Stimulated activated CD8-positive, alpha-beta memory T cell treated with anti-CD3 and anti-CD28 coated beads, Interleukin-15, amount 100 ng/mL, for 24 hours (primary cell): ENCODE data around the gene CRIM1.

Source experiments
- DNase-seq: peaks from one replicate; pipeline ENCODE4 v3.0.0-alpha.2; 2020; ENCODE audit warnings: low read depth

The CRIM1 gene

DNA sequence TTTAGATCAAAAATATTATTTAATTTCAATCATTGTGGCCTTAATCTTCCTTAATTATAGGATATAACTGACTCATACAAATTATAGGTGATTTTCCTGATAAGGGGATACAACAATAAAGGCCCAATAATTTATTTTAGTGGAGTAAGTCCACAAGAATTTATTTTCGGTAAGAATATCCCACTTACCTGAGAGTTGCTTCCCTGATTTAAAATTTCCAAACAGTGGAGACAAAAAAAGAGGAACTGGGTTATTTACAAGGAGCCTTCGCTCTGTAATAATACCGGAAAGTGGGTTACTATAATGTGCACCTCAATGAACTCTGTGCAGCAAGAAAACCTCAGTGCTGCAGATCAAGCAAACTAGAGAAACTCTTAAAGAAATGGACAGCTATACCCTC is 200.2 kb downstream of the CRIM1 start:
- DNase-seq, result no peak

DNA sequence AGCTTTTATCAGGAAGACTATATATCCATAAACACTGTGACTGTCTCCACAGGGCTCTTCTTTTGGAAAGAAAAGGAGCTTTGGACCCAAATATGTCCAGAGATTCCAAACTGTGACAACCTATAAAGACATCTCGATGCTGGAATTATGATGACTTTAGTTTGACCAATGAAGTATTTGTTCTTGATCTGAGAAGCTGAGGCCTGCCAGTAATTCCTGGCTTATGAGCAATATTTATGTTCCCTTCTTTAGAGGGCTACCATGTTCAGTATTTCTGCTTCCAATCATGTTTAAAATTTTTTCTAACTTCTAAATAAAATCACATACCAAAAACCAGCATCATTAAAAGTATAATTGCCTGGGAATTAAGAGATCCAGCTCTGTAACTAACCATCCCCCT is 201.3 kb downstream of the CRIM1 start:
- DNase-seq, result no peak

DNA sequence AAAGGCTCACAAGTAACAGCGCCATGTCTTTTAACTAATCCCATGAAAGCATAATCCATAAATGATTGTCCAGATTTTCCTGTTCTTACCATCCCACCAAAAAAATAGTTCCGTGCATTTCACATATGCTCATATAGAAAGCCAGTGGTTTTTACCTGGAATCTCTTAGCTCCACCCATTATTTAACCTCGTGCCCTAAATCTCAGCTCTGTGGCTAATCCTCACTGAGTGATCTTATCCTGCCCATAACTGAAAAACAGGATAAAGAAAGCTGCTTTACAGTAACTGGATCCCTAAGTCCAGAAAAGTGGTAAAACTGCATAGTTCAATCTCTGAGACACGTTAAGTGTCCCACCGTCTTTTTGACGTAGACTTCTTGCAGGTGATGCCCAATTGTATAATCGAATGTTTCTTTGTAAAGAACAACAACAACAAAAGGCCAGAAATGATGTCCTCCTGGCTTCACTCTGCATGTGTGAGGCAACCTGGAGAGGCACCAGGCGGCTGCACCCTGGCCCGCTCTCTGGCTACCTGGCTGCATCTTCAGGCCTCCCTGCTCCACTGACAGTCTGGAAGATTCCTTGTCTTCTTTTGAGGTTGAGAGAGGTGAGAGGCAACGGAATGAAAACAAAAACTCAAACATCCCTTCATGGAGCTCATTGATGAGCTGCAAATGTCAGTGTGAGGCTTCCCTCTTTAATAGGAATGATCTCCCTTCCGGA is 203.8 kb downstream of the CRIM1 start:
- no peak for DNase-seq

DNA sequence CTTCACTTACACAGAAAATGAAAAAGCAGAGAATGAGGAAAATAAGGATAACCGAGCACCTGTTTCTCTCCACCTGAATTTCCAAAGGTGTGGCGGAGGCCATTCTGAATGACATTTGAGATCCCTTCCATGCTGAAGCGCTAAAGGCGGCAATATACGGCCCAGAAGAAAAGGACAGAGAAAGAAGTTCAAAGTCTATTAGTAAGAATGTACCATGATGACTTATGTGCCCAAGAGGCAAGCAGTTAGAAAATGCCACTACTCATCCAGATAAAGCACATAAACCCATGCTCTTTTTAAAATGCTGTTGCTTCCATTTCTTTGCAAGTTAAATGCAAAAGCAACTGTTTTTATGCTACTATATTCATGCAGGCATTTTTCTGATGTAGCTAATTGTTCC is 205.1 kb downstream of the CRIM1 start:
- no peak for DNase-seq

DNA sequence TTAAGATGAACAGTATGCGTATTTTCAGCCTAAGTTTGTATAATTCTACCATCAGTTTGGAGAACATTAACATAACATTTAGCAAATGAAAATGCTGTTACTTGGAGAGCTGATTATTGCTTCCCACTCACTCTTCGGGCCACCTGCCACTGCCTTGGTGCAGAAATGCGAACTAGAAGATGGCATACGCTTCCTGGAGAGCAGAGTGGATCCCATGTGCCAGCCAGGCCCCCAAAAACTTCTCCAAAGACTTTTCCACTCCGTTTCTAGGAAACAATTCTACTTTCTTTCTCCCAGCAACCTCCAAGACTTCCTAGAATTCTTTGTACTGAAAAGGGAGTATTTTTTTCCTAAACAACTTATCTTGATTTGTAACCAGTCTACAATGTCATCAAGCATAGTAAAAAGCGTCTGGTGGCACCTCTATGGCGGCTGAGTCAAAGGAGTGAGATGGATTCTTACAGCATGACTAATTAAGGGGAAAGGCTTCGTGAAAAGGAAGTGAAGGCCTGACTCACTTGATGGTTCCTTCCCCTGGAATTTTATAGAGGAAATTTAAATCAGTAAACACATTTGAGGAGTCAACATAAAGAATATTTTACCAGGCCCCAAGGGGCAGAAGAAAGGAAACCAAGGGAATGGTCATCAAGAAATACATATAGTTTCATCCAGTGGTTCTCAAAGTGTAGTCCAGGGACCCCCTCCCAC is 205.8 kb downstream of the CRIM1 start:
- DNase-seq, result no peak

DNA sequence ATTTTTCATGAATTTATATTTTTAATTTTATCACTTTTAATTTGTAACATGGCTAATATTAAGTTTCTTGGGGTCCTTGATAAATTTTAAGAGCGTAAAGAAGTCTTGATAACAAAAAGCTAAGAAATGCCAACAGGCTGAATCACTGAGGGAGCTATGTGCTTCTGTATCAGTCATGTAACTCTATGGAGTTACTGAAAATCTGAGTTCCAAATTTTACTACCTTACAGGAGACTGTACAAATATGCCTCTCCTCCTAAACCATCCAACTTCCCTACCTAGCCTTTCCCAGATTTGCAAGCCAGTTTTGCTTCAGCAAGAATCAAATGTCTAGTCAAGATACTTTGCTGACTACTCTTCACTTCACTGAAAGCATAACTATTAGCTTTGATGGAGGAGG is 206.7 kb downstream of the CRIM1 start:
- no peak for DNase-seq

DNA sequence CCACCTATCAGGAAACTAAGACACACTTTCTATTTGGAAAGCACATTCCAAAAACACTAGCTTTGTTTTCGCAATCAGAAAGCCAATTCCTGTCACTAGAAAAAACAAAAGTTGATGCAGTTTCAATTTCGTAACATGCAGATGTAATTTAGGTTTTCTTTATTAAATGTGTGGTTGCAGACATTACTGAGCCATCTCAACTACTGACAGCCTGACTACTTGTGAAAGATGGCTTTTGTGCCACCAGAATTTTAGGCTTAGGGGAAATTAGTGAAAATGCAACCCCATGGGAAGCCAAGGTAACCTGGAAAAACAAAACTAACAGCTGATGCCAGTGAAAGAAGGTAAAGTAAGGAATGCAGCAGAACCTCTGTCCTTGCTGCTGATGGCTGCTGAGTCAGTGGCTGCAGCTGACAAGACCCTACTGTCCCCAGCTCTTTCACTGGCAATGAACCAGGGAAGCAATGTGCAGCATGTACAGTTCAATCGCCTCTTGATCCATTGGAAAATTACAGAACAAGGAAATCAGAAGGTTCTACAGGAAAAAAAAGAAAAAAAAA is 207.5 kb downstream of the CRIM1 start:
- DNase-seq, result no peak

DNA sequence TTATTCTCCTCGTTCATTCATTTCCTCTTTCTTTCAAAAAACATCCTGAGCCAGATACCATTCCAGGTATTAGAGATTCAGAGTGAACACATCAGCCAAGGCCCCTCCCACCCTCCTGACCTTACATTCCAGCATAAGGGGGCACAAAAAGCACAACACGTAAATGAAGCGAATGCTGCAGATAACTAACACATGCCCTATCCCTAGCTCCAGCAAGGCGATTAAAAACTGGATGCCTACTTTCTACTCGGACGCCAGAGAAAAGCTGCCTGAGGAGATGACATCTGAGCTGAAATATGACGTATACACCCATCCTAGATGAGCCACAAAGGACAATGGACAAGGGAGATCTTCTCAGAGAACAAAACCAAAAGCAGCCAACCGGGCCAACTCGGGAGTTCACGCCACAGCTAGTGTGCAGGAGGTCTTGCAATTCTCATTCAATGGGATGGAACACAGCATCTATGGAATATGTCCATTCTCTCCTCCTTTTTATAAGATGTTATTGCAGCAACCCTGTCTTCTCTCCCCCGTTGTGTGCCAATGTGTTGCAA is 208.9 kb downstream of the CRIM1 start:
- DNase-seq, result no peak

DNA sequence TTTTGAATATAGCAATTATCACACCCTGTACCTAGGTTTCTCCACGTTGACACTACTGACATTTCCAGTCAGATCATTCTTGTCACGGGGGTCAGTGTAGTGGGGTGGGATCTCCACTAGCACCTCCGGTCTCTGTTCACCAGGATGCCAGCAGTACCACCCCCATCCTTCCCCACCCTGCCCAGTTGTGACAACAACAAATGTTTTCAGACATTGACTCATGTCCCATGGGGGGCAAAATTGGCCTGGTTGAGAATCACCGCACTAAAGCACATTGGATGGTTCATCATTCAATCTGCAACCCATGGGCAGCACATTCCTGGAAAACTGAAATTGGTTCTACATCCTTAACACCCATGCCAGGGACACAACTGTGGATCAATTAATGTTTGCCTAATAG is 210.1 kb downstream of the CRIM1 start:
- DNase-seq, result no peak

DNA sequence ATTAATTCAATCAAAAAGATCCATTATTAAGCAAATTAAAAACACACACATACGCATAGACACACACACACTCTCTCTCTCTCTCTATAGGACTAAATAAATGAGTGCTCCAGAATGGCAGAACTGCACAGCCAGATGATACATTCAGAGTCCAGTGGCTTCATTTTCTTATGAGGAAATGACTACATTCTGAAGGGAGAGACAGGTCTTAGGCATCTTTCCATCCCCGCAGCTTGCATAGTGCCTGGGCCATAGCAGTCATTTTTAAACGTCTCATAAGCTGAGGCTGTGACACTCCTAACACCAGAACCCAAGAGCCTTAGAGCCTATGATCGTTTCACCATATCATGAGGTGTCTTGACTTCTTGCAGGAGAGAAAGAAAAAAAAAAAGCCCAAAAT is 211.3 kb downstream of the CRIM1 start:
- DNase-seq, result no peak

DNA sequence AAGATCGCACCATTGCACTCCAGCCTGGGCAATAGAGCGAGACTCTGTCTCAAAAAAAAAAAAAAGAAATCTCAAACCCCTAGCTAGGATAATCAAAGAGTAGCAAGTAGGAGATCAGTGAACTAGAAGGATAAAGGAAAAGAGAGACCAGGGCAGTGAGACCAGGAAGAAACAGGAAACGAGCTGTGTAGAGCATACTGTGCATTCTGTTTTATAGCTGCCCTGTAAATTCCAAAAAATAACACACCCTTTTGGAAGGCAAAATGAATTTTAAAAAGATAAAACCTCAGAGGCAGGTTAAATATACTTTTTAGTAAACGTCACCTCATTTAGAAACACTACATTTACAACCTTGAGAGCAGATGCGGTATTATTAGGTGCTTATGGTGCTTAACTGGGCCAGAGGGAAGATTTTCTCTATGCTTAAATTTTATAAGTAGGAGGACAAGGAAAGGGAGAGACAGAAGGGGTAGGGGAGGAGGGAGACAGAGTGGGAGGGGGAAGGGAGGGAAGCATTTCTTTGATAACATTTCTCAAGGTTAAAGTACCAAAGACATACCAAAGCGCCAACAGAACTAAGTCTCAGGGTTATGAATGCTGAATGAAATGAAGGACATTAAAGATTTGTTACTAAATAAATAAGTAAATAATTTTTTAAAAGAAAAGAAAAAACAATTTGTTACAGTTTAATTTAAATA is 212.3 kb downstream of the CRIM1 start:
- no peak for DNase-seq

DNA sequence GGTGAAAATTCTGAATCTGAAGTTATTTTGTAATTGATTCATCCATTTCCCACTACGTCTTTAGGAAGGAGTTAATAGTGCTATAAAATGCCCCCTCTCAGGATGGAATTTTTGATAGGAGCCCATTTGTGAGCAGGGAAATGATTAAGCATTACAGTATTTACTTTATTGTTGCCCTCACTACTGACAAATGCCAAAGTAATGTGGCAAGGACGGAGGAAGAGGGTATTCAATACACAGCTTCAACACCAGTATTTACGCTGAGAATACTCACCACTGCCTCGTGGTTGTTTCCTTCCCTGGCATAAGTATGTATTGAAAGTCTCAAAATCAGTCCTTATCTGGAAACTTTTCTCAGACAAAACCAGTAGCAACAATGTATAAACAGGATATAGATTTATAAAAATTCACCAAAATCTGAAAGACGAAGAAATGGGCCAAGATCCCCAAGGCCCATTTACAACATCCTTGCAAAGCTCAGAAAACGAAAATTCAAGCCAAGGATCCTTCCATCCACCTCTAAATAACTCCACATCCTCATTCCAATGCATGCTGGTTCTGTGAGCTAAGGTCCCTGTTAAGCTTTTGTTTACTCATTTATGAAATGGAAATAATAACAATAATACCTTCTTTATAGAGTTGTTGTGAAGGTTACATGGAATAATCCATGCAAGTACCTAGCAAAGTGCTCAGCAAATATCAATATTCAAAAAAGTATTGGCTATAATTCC is 213.1 kb downstream of the CRIM1 start:
- DNase-seq, result no peak

DNA sequence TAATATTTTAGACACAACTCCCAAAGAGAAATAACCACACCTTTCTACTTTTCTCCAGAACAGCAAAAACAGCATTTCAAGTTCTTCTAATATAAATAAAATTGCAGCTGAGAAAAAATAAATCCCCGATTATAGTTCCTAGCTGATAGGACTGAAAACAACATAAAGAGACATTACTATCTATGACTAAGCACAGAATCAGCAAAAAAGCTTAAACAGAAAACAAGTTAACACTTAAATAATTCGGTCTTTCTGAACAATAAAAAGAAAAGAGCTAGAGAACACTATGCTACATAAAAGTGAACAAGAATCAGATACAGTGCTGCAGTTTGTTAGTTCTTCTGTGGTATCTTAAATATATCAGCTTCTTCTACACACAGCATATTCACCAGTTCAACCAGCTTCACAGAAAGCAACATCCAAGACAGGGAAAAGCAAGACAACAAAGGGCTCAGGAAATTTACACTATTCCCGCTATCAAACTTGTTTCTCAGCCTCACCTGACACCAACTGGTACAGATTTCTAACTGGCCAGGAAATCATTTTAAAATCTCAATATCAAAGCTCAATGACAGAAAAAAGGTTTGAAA is 213.8 kb downstream of the CRIM1 start:
- DNase-seq, result no peak

DNA sequence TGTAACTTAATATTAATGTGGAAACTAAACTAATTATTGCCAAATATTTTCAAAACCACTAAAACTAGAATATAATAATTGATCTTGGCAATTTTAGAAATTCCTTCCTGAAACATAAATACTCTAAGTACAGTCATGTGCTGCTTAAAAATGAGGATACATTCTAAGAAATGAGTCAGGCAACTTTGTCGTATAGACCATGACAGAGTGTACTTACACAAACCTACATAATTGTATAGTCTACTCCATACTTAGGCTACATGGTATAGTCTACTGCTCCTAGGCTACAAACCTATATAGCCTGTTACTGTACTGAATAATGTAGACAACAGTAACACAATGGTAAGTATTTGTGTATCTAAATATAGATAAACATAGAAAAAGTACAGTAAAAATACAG is 214.8 kb downstream of the CRIM1 start:
- DNase-seq, result no peak

DNA sequence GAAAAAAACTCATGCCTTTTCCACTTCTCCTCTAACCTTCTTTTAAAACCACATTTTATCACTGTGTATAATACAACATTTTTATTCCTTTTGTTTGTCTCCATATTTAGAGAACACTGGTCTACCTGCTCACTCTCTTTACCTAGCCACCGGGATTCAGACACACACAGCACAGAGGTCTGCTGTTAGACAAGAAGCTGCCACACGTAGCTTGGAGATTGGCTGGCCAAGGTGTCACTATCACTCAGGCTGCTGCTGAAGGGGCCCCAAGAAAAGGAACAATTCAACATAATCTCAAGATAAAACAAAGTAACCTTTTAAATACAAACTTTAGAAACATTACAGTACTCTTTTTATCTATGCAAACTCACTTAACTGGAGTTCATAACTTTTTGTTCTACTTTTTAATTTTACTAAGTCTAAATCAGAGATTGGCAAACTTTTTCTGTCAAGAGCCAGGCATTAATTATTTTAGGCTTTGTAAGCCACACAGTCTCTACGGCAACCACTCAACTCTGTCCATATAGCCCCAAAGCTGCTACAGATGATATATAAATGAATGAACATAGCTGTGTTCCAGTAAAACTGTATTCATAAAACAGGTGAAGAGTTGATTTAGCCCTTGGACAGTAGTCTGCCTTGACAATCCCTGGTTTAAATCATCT is 216.6 kb downstream of the CRIM1 start:
- DNase-seq, result no peak

DNA sequence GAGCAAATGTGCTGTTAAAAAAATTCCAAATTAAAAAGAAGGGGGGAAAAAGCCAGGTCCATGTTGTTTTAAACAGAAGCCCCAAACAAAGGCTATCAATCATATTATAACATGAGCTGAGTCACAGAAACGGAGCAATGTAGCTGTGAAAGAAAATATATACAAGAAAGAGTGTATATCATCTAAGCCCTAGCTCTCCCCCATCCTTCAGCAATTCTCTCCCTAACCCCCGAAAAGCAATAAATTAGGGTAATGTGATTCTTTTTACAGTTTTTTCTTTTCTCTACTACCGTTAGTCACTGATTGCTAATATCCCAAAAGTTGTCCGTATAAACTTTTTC is 217.1 kb downstream of the CRIM1 start:
- DNase-seq, result no peak

DNA sequence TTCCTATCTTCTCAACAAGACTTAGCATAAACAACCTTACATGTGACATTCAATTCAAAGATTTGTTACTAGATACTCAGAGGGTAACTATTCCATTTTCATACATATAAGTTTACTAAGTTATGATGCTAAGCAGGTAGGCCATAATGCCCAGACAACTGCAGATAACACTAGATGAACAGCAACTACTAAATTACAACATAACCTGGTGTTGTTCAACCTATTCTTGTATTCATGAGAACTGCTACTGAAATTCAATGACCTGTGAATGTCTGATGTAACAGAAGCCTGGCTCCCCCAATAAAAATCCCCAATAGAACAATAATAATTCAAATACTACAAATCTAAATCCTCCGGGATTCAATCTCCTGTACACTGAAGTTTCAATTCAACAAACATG is 217.6 kb downstream of the CRIM1 start:
- no peak for DNase-seq

DNA sequence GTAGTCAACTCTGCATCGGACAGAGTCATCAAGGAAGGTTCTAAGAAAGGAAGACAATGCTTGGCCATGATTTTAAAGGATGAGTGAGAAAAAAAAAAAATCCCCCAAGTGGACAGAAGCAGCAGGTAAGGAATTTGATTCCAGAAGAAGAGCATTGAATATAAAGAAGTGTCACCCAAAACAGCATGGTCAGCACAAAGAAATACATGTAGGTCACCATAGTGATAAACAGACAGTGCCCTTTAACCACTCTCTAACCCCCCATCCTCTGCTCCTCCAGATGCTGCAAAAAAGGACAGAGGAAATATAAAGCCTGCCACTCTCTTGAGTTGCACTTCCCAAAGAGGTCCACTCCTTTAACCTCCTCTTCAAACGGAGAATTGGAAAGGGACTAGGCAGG is 219.0 kb downstream of the CRIM1 start:
- DNase-seq, result no peak

DNA sequence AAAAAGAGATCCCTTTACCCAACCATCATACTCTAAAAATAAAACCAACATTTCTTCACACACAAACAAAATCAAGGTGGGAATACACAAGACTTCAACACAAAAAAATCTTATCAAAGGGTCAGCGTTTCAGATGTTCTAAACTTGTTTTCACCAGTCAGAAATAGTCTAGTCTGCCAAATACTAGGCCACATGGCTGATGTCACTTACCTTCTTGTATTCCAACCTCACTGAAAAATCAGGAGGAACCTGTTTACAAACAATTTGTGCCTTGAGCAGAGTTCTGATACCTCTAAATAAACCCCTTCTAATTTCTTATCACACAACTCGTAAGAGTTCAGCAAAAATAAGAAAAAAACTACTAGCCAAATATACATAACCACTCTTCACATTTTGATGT is 222.3 kb downstream of the CRIM1 start:
- DNase-seq, result no peak

DNA sequence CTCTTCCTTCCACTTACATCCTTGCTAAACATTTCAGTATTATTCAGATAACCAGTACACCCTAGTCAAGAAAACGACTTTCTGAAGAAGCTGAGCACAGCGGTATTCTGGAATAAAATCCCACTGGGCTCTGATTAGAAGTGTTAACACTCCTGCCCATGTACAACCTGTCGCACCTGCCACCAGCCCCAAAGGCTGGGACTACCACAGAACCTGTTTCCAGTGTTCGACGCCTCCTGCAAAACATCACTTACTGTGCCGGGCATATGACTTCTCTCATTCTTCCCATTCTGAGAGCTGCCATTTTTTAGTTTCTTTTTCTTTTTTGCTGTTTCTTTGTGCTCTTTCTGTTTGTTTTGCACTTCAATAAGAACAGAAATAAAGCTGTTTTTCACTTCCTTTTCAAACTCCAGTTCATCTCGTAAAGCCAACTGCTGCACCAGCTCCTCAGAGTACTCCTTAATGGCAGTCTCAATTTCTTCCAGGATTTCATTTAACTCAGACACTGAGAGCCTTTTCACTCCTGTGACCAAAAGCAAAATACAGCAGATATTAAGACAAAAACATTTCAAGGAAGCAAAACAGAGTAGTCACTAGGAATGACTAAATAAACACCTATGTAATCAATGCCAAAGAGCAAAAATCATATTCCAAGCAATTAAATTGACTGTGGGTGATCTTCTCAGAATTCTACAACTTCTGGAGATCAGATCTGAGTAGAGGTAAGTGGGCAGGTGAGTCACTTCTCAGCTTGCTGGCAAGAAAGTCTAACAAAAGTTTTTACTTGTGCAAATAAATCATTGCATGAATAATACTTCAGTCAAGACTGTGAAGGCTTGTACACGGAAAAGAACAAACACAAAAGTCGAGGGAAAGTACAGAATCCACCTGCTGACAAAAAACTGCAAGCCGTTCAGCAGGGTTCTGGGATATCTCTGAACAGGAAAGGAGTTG is 223.0 kb downstream of the CRIM1 start:
- no peak for DNase-seq
